Keratinocyte (primary cell): ENCODE data around the gene TRPM2. TPM values are rescaled to one million over a fixed set of nuclear protein-coding genes. Genes with fewer than 3 reads are reported as not detected.

Experiments used
- DNase-seq: peaks from one replicate; pipeline ENCODE4 v3.0.0-alpha.2; 2011; ENCODE audit warnings: low read depth, missing footprints, low spot score
- FAIRE-seq: peaks from 2 replicates; lab custom pipeline; 2011; peaks lifted over from hg19 to GRCh38; lab: Jason Lieb, UNC
- H2AFZ ChIP-seq: 2 replicates; pipeline ENCODE4 v1.6.0; 2012; ENCODE audit warnings: low read length, control low read depth, inconsistent platforms; ENCODE audit not compliant: control insufficient read depth
- H3K27ac ChIP-seq: 2 replicates; pipeline ENCODE4 v1.5.1; 2011; ENCODE audit warnings: low read length; ENCODE audit not compliant: control insufficient read depth, insufficient read depth
- H3K27me3 ChIP-seq: 3 replicates; pipeline ENCODE4 v1.6.0; 2011; ENCODE audit warnings: low read length; ENCODE audit not compliant: control insufficient read depth, insufficient read depth; ENCODE audit errors: extremely low read depth
- H3K36me3 ChIP-seq, 2 experiments: 2 replicates in 1 of 2; 3 replicates in 1 of 2; pipeline ENCODE4 v1.5.1; 2011; ENCODE audit warnings: low read length in 2 of 2, mild to moderate bottlenecking in 1 of 2; ENCODE audit not compliant: control insufficient read depth in 2 of 2, insufficient read depth in 2 of 2; ENCODE audit errors: extremely low read depth in 1 of 2
- H3K4me1 ChIP-seq: 3 replicates; pipeline ENCODE4 v1.5.1; 2011; ENCODE audit warnings: low read length; ENCODE audit not compliant: control insufficient read depth, insufficient read depth; ENCODE audit errors: extremely low read depth
- H3K4me2 ChIP-seq: 3 replicates; pipeline ENCODE4 v1.6.0; 2011; ENCODE audit warnings: low read depth, low read length; ENCODE audit not compliant: control insufficient read depth, insufficient read depth; ENCODE audit errors: extremely low read depth
- H3K4me3 ChIP-seq, 3 experiments: fragments of 200-600 bp in 1 of 3; sonication (generic) in 1 of 3; 2 replicates in 2 of 3; 3 replicates in 1 of 3; pipeline ENCODE4 v1.5.1; 2011 to 2016; ENCODE audit warnings: low read length in 3 of 3, mild to moderate bottlenecking in 3 of 3, control low read depth in 2 of 3, inconsistent platforms in 1 of 3, low read depth in 1 of 3, mixed read lengths in 1 of 3, mixed run types in 1 of 3, moderate library complexity in 1 of 3; ENCODE audit not compliant: control insufficient read depth in 2 of 3, insufficient read depth in 2 of 3; ENCODE audit errors: extremely low read depth in 1 of 3
- H3K79me2 ChIP-seq: 2 replicates; pipeline ENCODE4 v1.6.0; 2012; ENCODE audit warnings: low read length; ENCODE audit not compliant: control insufficient read depth, insufficient read depth
- H3K9ac ChIP-seq: 3 replicates; pipeline ENCODE4 v1.6.0; 2011; ENCODE audit warnings: low read length; ENCODE audit not compliant: control insufficient read depth, insufficient read depth; ENCODE audit errors: extremely low read depth
- H3K9me1 ChIP-seq: 3 replicates; pipeline ENCODE4 v1.6.0; 2011; ENCODE audit warnings: low read length; ENCODE audit not compliant: control insufficient read depth, insufficient read depth; ENCODE audit errors: extremely low read depth
- H3K9me3 ChIP-seq: 2 replicates; pipeline ENCODE4 v1.5.1; 2012; ENCODE audit warnings: low read depth, low read length; ENCODE audit not compliant: control insufficient read depth
- H4K20me1 ChIP-seq: 3 replicates; pipeline ENCODE4 v1.6.0; 2011; ENCODE audit warnings: low read length; ENCODE audit not compliant: control insufficient read depth, insufficient read depth; ENCODE audit errors: extremely low read depth
- CTCF ChIP-seq, 3 experiments: IDR thresholded peaks in 1 of 3; conservative IDR thresholded peaks in 1 of 3; optimal IDR thresholded peaks in 1 of 3; 2 replicates in 2 of 3; 3 replicates in 1 of 3; pipeline versions ENCODE3 to v1.5.1; 2011; ENCODE audit warnings: low read length in 3 of 3, mild to moderate bottlenecking in 3 of 3, moderate library complexity in 2 of 3, control low read depth in 1 of 3, inconsistent platforms in 1 of 3; ENCODE audit not compliant: insufficient read depth in 2 of 3; ENCODE audit errors: extremely low read depth in 1 of 3
- EZH2 ChIP-seq: IDR thresholded peaks from one replicate; pipeline ENCODE4 v1.6.1; 2012; ENCODE audit warnings: inconsistent platforms, mild to moderate bottlenecking, low read length, moderate library complexity
- dilution Hi-C: fragments of 300-500 bp; cut with MboI; formaldehyde crosslinking; loops from one replicate; pipeline ENCODE4 v1.7.0; 2020; ENCODE audit warnings: low sequenced_read_pairs; ENCODE audit not compliant: extremely low pct_ligation_motif_present
- polyA plus RNA-seq, 5 experiments: library from polyadenylated mRNA; depleted of rRNA in 3 of 5; stranded (reverse) in 3 of 5; stranded (forward) in 1 of 5; unstranded in 1 of 5; fragments of >200 nt; gene quantifications; 1 replicate in 1 of 5; 2 replicates in 3 of 5; 3 replicates in 1 of 5; pipeline versions ENCODE4 v1.2.1 to v1.2.3, GENCODE V29; 2011 to 2012; ENCODE audit warnings: missing spikeins in 2 of 5, low read depth in 1 of 5, low replicate concordance in 1 of 5

TRPM2 gene
- polyA plus RNA-seq, 1 donor (not counting 4 experiments of a cell fraction or from before 2014, with no cell fraction given), result 0.31 TPM

- Histone ChIP-seq H3K9me1 (no peaks in the 10 kb centered on the region), H4K20me1 (no peaks in the 10 kb centered on the region), H2AFZ (no peak overlapping the region), H3K27ac (no peak overlapping the region), H3K4me3 (no peak overlapping the region), H3K27me3 (no peaks in the 10 kb centered on the region), H3K9ac (no peak overlapping the region), H3K36me3 (no peaks in the 10 kb centered on the region), H3K9me3 (peaks cover 10% of the 10 kb centered on the region), H3K4me2 (no peak overlapping the region), H3K79me2 (no peaks in the 10 kb centered on the region), H3K4me1 (no peaks in the 10 kb centered on the region)
- TF ChIP-seq EZH2 (no peak), CTCF (optimal IDR thresholded peaks at IDR 0.05 in 1 of 3, IDR thresholded peaks at IDR 0.05 in 1 of 3, conservative IDR thresholded peaks at IDR 0.05 in 1 of 3; ENCODE audit: extremely low read depth in 1 of 3, insufficient read depth in 2 of 3, low read length in 3 of 3) (no peak)
- FAIRE-seq, result no peak
- no peak for DNase-seq
- dilution Hi-C loops, result no loop called here
These were observed 70.7 kb downstream of the TRPM2 start for GRCh38 chr21:44423941-44424607.

GRCh38 chr21:44424608-44425306 lies 71.3 kb downstream of the TRPM2 start:
- H2AFZ ChIP-seq, result no peak overlapping the region
- FAIRE-seq, result no peak

More at GRCh38 chr21:44424608-44425306, 71.3 kb downstream of the TRPM2 start:
- DNase-seq, result no peak
- Histone ChIP-seq H3K27me3 (no peaks in the 10 kb centered on the region), H4K20me1 (no peaks in the 10 kb centered on the region), H3K9ac (no peak overlapping the region), H3K9me1 (no peaks in the 10 kb centered on the region), H3K4me1 (no peaks in the 10 kb centered on the region), H3K4me3 (peak overlapping the region in 1 of 3 experiments; percentile 22), H3K79me2 (no peaks in the 10 kb centered on the region), H3K36me3 (no peaks in the 10 kb centered on the region), H3K9me3 (peaks cover 4% of the 10 kb centered on the region), H3K27ac (no peak overlapping the region), H3K4me2 (no peak overlapping the region)
- dilution Hi-C loops, result no loop called here
- TF ChIP-seq CTCF (optimal IDR thresholded peaks at IDR 0.05 in 1 of 3, IDR thresholded peaks at IDR 0.05 in 1 of 3, conservative IDR thresholded peaks at IDR 0.05 in 1 of 3; ENCODE audit: extremely low read depth in 1 of 3, insufficient read depth in 2 of 3, low read length in 3 of 3) (no peak), EZH2 (no peak)
